Measurements from ENCODE around the gene ANKHD1.

GRCh38 chr5:140413230-140413629, 11.6 kb downstream of the ANKHD1 start:
- no peak for TF ChIP-seq CTCF (conservative IDR thresholded peaks at IDR 0.05 in 1 of 2, IDR thresholded peaks at IDR 0.05 in 1 of 2; ENCODE audit: low read depth in 1 of 2, low read length in 2 of 2)
- no peak for TF ChIP-seq EZH2 (IDR thresholded peaks at IDR 0.05; ENCODE audit: low read length, missing control alignments)

Measured in fibroblast of lung (primary cell).